PC-9 (cell line): Measurements from ENCODE around the gene GABARAPL1. TPM values are rescaled to one million over a fixed set of nuclear protein-coding genes. Genes with fewer than 3 reads are reported as not detected.

Experiments used
- BruUV-seq: library from RNA; stranded (reverse); fragments of 400-500 nt; replicated peaks from 2 replicates; lab custom pipeline; 2021; lab: Mats Ljungman, UMichigan
- CTCF ChIA-PET: fragments of 300-600 bp; sonication (Branson Sonifier 250); formaldehyde crosslinking; loops from one replicate; lab custom pipeline; 2022; ENCODE audit warnings: antibody characterized with exemption; lab: Charles Lee
- POLR2A ChIA-PET: fragments of 300-600 bp; sonication (Branson Sonifier 250); formaldehyde crosslinking; loops from one replicate; lab custom pipeline; 2022; ENCODE audit warnings: antibody characterized with exemption; ENCODE audit not compliant: unreplicated experiment; lab: Charles Lee
- DNase-seq, 2 experiments: peaks; one replicate each; pipeline versions ENCODE4 v3.0.0 to v3.0.0-alpha.2; 2015 to 2022; ENCODE audit warnings: mixed read lengths in 1 of 2
- H2AFZ ChIP-seq: fragments of 200-600 bp; sonication (generic); 2 replicates; pipeline ENCODE4 v1.8.1; 2017; ENCODE audit warnings: antibody characterized with exemption
- H3F3A ChIP-seq: fragments of 200-600 bp; sonication (generic); 2 replicates; pipeline ENCODE4 v1.8.1; 2017; ENCODE audit warnings: antibody characterized with exemption, mild to moderate bottlenecking, low read depth; ENCODE audit not compliant: insufficient read depth
- H3K27ac ChIP-seq: fragments of 200-600 bp; sonication (generic); 2 replicates; pipeline ENCODE4 v1.6.1; 2016; ENCODE audit warnings: mixed run types
- H3K27me3 ChIP-seq: fragments of 200-600 bp; sonication (generic); 2 replicates; pipeline ENCODE4 v1.6.1; 2016; ENCODE audit warnings: low read depth, mixed run types; ENCODE audit not compliant: insufficient read depth
- H3K36me3 ChIP-seq: fragments of 200-600 bp; sonication (generic); 2 replicates; pipeline ENCODE4 v1.6.1; 2016; ENCODE audit warnings: low read depth, mixed run types
- H3K4me1 ChIP-seq: fragments of 200-600 bp; sonication (generic); replicated peaks from 2 replicates; pipeline ENCODE4 v1.6.1; 2016; ENCODE audit warnings: mixed run types; ENCODE audit not compliant: insufficient read depth
- H3K4me2 ChIP-seq: fragments of 200-600 bp; sonication (generic); 2 replicates; pipeline ENCODE4 v1.6.1; 2017; ENCODE audit warnings: mixed run types
- H3K4me3 ChIP-seq: fragments of 200-600 bp; sonication (generic); 2 replicates; pipeline ENCODE4 v1.6.1; 2016; ENCODE audit warnings: mixed run types
- H3K79me2 ChIP-seq: fragments of 200-600 bp; sonication (generic); 2 replicates; pipeline ENCODE4 v1.6.1; 2017; ENCODE audit warnings: low read depth, mixed run types
- H3K9me2 ChIP-seq: fragments of 200-600 bp; sonication (generic); 2 replicates; pipeline ENCODE4 v1.8.1; 2017; ENCODE audit warnings: mild to moderate bottlenecking; ENCODE audit not compliant: insufficient read depth
- H3K9me3 ChIP-seq: fragments of 200-600 bp; sonication (generic); 2 replicates; pipeline ENCODE4 v1.8.1; 2016; ENCODE audit warnings: low read depth; ENCODE audit not compliant: insufficient read depth
- H4K20me1 ChIP-seq: fragments of 200-600 bp; sonication (generic); 2 replicates; pipeline ENCODE4 v1.8.1; 2017; ENCODE audit not compliant: insufficient read depth
- CTCF ChIP-seq: fragments of 200-600 bp; sonication (generic); conservative IDR thresholded peaks from 2 replicates; pipeline ENCODE4 v1.6.1; 2017; ENCODE audit warnings: mixed run types, antibody characterized with exemption, mild to moderate bottlenecking, moderate library complexity
- EZH2 ChIP-seq: fragments of 200-600 bp; sonication (generic); IDR thresholded peaks from 2 replicates; pipeline ENCODE4 v1.8.0; 2017; ENCODE audit warnings: antibody characterized with exemption, low read depth
- intact Hi-C: fragments of 100-400 bp; cut with micrococcal nuclease; formaldehyde crosslinking; loops from one replicate; pipeline ENCODE4 v1.10.0; 2022; ENCODE audit not compliant: unreplicated experiment
- total RNA-seq: library from RNA; stranded (reverse); gene quantifications from 2 replicates; pipeline ENCODE4 v1.2.3, GENCODE V29; 2021

The GABARAPL1 gene
- total RNA-seq, 1 experiment from 2014 or later: 85.6 TPM

- no TSS peak for BruUV-seq
- POLR2A ChIA-PET: interaction anchor here (0.6 to 0.9 kb wide), 6 partner anchors 9 to 197 kb away, joined by 3 to 7 read pairs (median 4); no protein-coding TSS in a partner anchor
- Histone ChIP-seq H2AFZ (peak overlapping the region; percentile 37; the same call in 1 of the 2 replicates), H4K20me1 (no peaks in the 10 kb centered on the region), H3K4me3 (peak overlapping the region; percentile 3; the same call in 1 of the 2 replicates), H3K9me3 (no peaks in the 10 kb centered on the region), H3K79me2 (no peaks in the 10 kb centered on the region), H3K36me3 (no peaks in the 10 kb centered on the region), H3K27me3 (no peaks in the 10 kb centered on the region), H3F3A (peaks cover 21% of the 10 kb centered on the region), H3K27ac (peak overlapping the region; percentile 73), H3K9me2 (no peaks in the 10 kb centered on the region), H3K4me1 (peaks cover 22% of the 10 kb centered on the region), H3K4me2 (peak overlapping the region; percentile 62)
- CTCF ChIA-PET: interaction anchor here (1.7 kb wide), 1 partner anchor 15 kb away, joined by 6 read pairs; no protein-coding TSS in a partner anchor
- intact Hi-C loops: loop anchor here (1.0 kb wide), 1 partner anchor 13 kb away; no protein-coding TSS in a partner anchor
- no peak for TF ChIP-seq CTCF
- no peak for TF ChIP-seq EZH2
- peak; percentile 58 to 88 for DNase-seq
Measured at GRCh38 chr12:10205220-10205807, 7.4 kb upstream of the GABARAPL1 start.

GRCh38 chr12:10207136-10207535, 5.5 kb upstream of the GABARAPL1 start:
- Histone ChIP-seq H3K27me3 (no peaks in the 10 kb centered on the region), H3K4me3 (no peak overlapping the region), H3F3A (peaks cover 33% of the 10 kb centered on the region), H4K20me1 (no peaks in the 10 kb centered on the region), H2AFZ (no peak overlapping the region), H3K9me3 (no peaks in the 10 kb centered on the region), H3K4me2 (no peak overlapping the region), H3K36me3 (no peaks in the 10 kb centered on the region), H3K4me1 (peaks cover 22% of the 10 kb centered on the region), H3K27ac (no peak overlapping the region), H3K9me2 (no peaks in the 10 kb centered on the region), H3K79me2 (no peaks in the 10 kb centered on the region)
- no peak for DNase-seq
- BruUV-seq: no TSS peak
- TF ChIP-seq CTCF (no peak), EZH2 (no peak)
- intact Hi-C loops: no loop called here
- ChIA-PET CTCF (interaction anchor here (0.5 kb wide), 1 partner anchor 297 kb away, joined by 5 read pairs; no protein-coding TSS in a partner anchor), POLR2A (no interaction called here)

- no peak overlapping the region for H3K4me2 ChIP-seq
- no peaks in the 10 kb centered on the region for H3K36me3 ChIP-seq
- no peaks in the 10 kb centered on the region for H3K9me2 ChIP-seq
- TF ChIP-seq EZH2 (no peak), CTCF (no peak)
- H3F3A ChIP-seq: peaks cover 41% of the 10 kb centered on the region; the same call in 1 of the 2 replicates
- no peak for DNase-seq
- H3K9me3 ChIP-seq: no peaks in the 10 kb centered on the region
- intact Hi-C loops: loop anchor here (5.0 to 10.0 kb wide), 3 partner anchors 43 to 455 kb away; partner anchors contain the start of gene CLEC9A
- peaks cover 25% of the 10 kb centered on the region for H3K4me1 ChIP-seq
- H4K20me1 ChIP-seq: no peaks in the 10 kb centered on the region
- no peak overlapping the region for H3K27ac ChIP-seq
- BruUV-seq: no TSS peak
- ChIA-PET CTCF (no interaction called here), POLR2A (interaction anchor here (0.6 kb wide), 1 partner anchor 53 kb away, joined by 3 read pairs; no protein-coding TSS in a partner anchor)
- peaks cover 12% of the 10 kb centered on the region for H3K79me2 ChIP-seq
- H3K4me3 ChIP-seq: no peak overlapping the region
- no peaks in the 10 kb centered on the region for H3K27me3 ChIP-seq
- no peak overlapping the region for H2AFZ ChIP-seq
Measured at GRCh38 chr12:10210225-10210624, 2.5 kb upstream of the GABARAPL1 start.
